GM21825 (cell line): Measurements from ENCODE around the gene TMEM54.

Experiments
- ATAC-seq: cut with Tn5 transposase; IDR thresholded peaks from one replicate; pipeline ENCODE4 v1.9.1; 2021; ENCODE audit warnings: mild to moderate bottlenecking, moderate library complexity; ENCODE audit not compliant: unreplicated experiment

Gene TMEM54

GRCh38 chr1:32864375-32865019 lies 36.7 kb downstream of the TMEM54 start:
- ATAC-seq, result no peak

GRCh38 chr1:32863881-32864245 lies 37.3 kb downstream of the TMEM54 start:
- no peak for ATAC-seq

GRCh38 chr1:32863218-32863880 lies 37.8 kb downstream of the TMEM54 start:
- ATAC-seq, result no peak

- ATAC-seq, result no peak
Observed at GRCh38 chr1:32861904-32862695, 39.1 kb downstream of the TMEM54 start.

- ATAC-seq, result no peak
Observed at GRCh38 chr1:32860566-32860965, 40.6 kb downstream of the TMEM54 start.

- ATAC-seq, result no peak
Observed at GRCh38 chr1:32859915-32860314, 41.3 kb downstream of the TMEM54 start.

- ATAC-seq, result no peak
Observed at GRCh38 chr1:32858791-32859190, 42.4 kb downstream of the TMEM54 start.

- no peak for ATAC-seq
Observed at GRCh38 chr1:32858136-32858535, 43.1 kb downstream of the TMEM54 start.

- ATAC-seq, result no peak
Observed at GRCh38 chr1:32855861-32856617, 45.1 kb downstream of the TMEM54 start.

GRCh38 chr1:32848354-32849063 lies 52.7 kb downstream of the TMEM54 start:
- ATAC-seq, result no peak
